ENCODE results near the gene CDHR3. TPM values are rescaled to one million over a fixed set of nuclear protein-coding genes. Genes with fewer than 3 reads are reported as not detected.

Gene CDHR3
- total RNA-seq, 1 experiment from 2014 or later: 3.3 TPM

- Mint-ChIP-seq H3K36me3 (ENCODE audit: insufficient read depth in 1 of 3, low read depth in 3 of 3) (peaks cover 0 to 2% (median 0%) of the 10 kb centered on the region in 3 experiments; a peak in 1 of 7 replicates), H3K4me1 (peaks cover 20 to 24% of the 10 kb centered on the region in 2 experiments), H3K4me3 (no peak overlapping the region), H3K9me3 (peaks cover 0 to 2% of the 10 kb centered on the region in 2 experiments; a peak in 1 of 5 replicates), H3K27me3 (ENCODE audit: low read depth) (peaks cover 4% of the 10 kb centered on the region), H3K27ac (no peak overlapping the region; a peak in 1 of 7 replicates)
- H2BK20ac ChIP-seq (ENCODE audit: low read depth, low read length, poor library complexity, severe bottlenecking): no peak overlapping the region
- no peak overlapping the region for H3K4me2 ChIP-seq (ENCODE audit: insufficient read depth, insufficient read length, low read length)
- no peak overlapping the region for H4K5ac ChIP-seq (ENCODE audit: insufficient read length, low read depth, low read length)
- H2BK5ac ChIP-seq (ENCODE audit: insufficient read length, low read length): no peak overlapping the region
- H4K20me1 ChIP-seq (ENCODE audit: control insufficient read depth, insufficient read depth, insufficient read length): no peaks in the 10 kb centered on the region
- H3K18ac ChIP-seq (ENCODE audit: insufficient read length, low read depth, low read length): no peak overlapping the region
- H3T11ph ChIP-seq (ENCODE audit: low read length): no peak overlapping the region
- H3K27ac ChIP-seq (ENCODE audit: insufficient read length, low read depth, low read length): no peak overlapping the region
- no peak overlapping the region for H3K23ac ChIP-seq (ENCODE audit: insufficient read length, low read depth, low read length)
- H4K91ac ChIP-seq (ENCODE audit: insufficient read length, low read depth, low read length): no peak overlapping the region
- no peaks in the 10 kb centered on the region; the same call in 1 of the 2 replicates for H3K4me1 ChIP-seq (ENCODE audit: insufficient read depth, low read length)
- H3K79me1 ChIP-seq (ENCODE audit: insufficient read depth, low read depth, low read length, poor library complexity, severe bottlenecking): no peaks in the 10 kb centered on the region
- no CpG with 5 or more reads among the region's 5 CpGs for WGBS (ENCODE audit: extremely low coverage, insufficient read length, low lambda C conversion rate)
- no peaks in the 10 kb centered on the region for H3K23me2 ChIP-seq (ENCODE audit: insufficient read length, low read depth, low read length, poor library complexity, severe bottlenecking)
- no peak overlapping the region for H3K14ac ChIP-seq (ENCODE audit: insufficient read depth, low read length)
- no peak overlapping the region for H2BK15ac ChIP-seq (ENCODE audit: low read depth, low read length)
- H2BK12ac ChIP-seq (ENCODE audit: insufficient read length, low read depth, low read length): no peak overlapping the region
- no peak overlapping the region for H3K56ac ChIP-seq (ENCODE audit: insufficient read length, low read depth, low read length)
- no peak overlapping the region for H2AK5ac ChIP-seq (ENCODE audit: insufficient read length, low read length)
- H4K8ac ChIP-seq (replicated peaks; ENCODE audit: insufficient read length, low read depth, low read length): no peak overlapping the region
- TF ChIP-seq, protein P1, sequence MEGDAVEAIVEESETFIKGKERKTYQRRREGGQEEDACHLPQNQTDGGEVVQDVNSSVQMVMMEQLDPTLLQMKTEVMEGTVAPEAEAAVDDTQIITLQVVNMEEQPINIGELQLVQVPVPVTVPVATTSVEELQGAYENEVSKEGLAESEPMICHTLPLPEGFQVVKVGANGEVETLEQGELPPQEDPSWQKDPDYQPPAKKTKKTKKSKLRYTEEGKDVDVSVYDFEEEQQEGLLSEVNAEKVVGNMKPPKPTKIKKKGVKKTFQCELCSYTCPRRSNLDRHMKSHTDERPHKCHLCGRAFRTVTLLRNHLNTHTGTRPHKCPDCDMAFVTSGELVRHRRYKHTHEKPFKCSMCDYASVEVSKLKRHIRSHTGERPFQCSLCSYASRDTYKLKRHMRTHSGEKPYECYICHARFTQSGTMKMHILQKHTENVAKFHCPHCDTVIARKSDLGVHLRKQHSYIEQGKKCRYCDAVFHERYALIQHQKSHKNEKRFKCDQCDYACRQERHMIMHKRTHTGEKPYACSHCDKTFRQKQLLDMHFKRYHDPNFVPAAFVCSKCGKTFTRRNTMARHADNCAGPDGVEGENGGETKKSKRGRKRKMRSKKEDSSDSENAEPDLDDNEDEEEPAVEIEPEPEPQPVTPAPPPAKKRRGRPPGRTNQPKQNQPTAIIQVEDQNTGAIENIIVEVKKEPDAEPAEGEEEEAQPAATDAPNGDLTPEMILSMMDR (conservative IDR thresholded peaks at IDR 0.05): no peak
- no peaks in the 10 kb centered on the region for H3K79me2 ChIP-seq (ENCODE audit: insufficient read depth, low read length)
- no peaks in the 10 kb centered on the region for H3K27me3 ChIP-seq (ENCODE audit: insufficient read depth, low read length)
- no peaks in the 10 kb centered on the region for H3K9me3 ChIP-seq (ENCODE audit: control insufficient read depth, low read depth, low read length)
- DNase-seq: no peak
- no peak overlapping the region for H3K4ac ChIP-seq (ENCODE audit: low read depth, low read length)
- no peak overlapping the region for H2AFZ ChIP-seq (ENCODE audit: low read length)
- no peak overlapping the region for H2BK120ac ChIP-seq (ENCODE audit: low read depth, low read length, poor library complexity, severe bottlenecking)
- H3K9ac ChIP-seq (ENCODE audit: extremely low read depth, insufficient read length, low read length): no peak overlapping the region
Observed at GRCh38 chr7:105996860-105997737, 34.0 kb downstream of the CDHR3 start.

Measured in H9 (cell line).